ENCODE data around the gene ARIH2. TPM values are rescaled to one million over a fixed set of nuclear protein-coding genes. Genes with fewer than 3 reads are reported as not detected.
"Not testable (repeated sequence)": the region's sequence is repeated elsewhere in the genome, so short reads cannot be mapped to it uniquely, and the experiment has no call there.

The ARIH2 gene
- polyA plus RNA-seq (ENCODE audit: insufficient read length in 4 of 4): 10 to 100 TPM; 57.0 to 99.7 (median 78.8) TPM

GRCh38 chr3:48918388-48919214, at the start of gene ARIH2:
TSS of gene ARIH2 (plus strand) at chr3:48918842. CDS start at chr3:48927559, 8,717 bp downstream.
- peak; percentile 86 to 93 (median 92) for DNase-seq (ENCODE audit: low read depth in 4 of 4, low spot score in 2 of 4)

- DNase-seq (ENCODE audit: low read depth in 4 of 4, low spot score in 2 of 4): no peak
Observed at GRCh38 chr3:48877671-48878070, 41.0 kb upstream of the ARIH2 start.

GRCh38 chr3:48879307-48879993, 39.2 kb upstream of the ARIH2 start:
- no peak for DNase-seq (ENCODE audit: low read depth in 4 of 4, low spot score in 2 of 4)

- no peak for DNase-seq (ENCODE audit: low read depth in 4 of 4, low spot score in 2 of 4)
Observed at GRCh38 chr3:48879994-48880377, 38.7 kb upstream of the ARIH2 start.

GRCh38 chr3:48881006-48881405, 37.6 kb upstream of the ARIH2 start:
- DNase-seq (ENCODE audit: low read depth in 4 of 4, low spot score in 2 of 4): no peak

- DNase-seq (ENCODE audit: low read depth in 4 of 4, low spot score in 2 of 4): no peak
Observed at GRCh38 chr3:48881652-48882114, 37.0 kb upstream of the ARIH2 start.

- no peak for DNase-seq (ENCODE audit: low read depth in 4 of 4, low spot score in 2 of 4)
Observed at GRCh38 chr3:48885753-48886152, 32.9 kb upstream of the ARIH2 start.

- no peak for DNase-seq (ENCODE audit: low read depth in 4 of 4, low spot score in 2 of 4)
Observed at GRCh38 chr3:48891606-48892005, 27.0 kb upstream of the ARIH2 start.

GRCh38 chr3:48894516-48894915, 24.1 kb upstream of the ARIH2 start:
- no peak for DNase-seq (ENCODE audit: low read depth in 4 of 4, low spot score in 2 of 4)

- DNase-seq (ENCODE audit: low read depth in 4 of 4, low spot score in 2 of 4): no peak
Observed at GRCh38 chr3:48896936-48897335, 21.7 kb upstream of the ARIH2 start.

- no peak for DNase-seq (ENCODE audit: low read depth in 4 of 4, low spot score in 2 of 4)
Observed at GRCh38 chr3:48897460-48898376, 20.9 kb upstream of the ARIH2 start.

GRCh38 chr3:48898383-48899234, 20.0 kb upstream of the ARIH2 start, which contains the start of gene SLC25A20:
TSS of gene SLC25A20 (minus strand) at chr3:48898882. CDS start at chr3:48898794, 88 bp downstream.
- peak in 3 of 4 donors; percentile 23 to 61 (median 61) for DNase-seq (ENCODE audit: low read depth in 4 of 4, low spot score in 2 of 4)

GRCh38 chr3:48899273-48899672, 19.4 kb upstream of the ARIH2 start:
- no peak for DNase-seq (ENCODE audit: low read depth in 4 of 4, low spot score in 2 of 4)

GRCh38 chr3:48907026-48907425, 11.6 kb upstream of the ARIH2 start:
- not testable (repeated sequence) for DNase-seq (ENCODE audit: low read depth in 4 of 4, low spot score in 2 of 4)

GRCh38 chr3:48915296-48915695, 3.3 kb upstream of the ARIH2 start:
- no peak for DNase-seq (ENCODE audit: low read depth in 4 of 4, low spot score in 2 of 4)

- DNase-seq (ENCODE audit: low read depth in 4 of 4, low spot score in 2 of 4): peak in 2 of 4 donors; percentile 21 to 45
Observed at GRCh38 chr3:48919215-48920138, 835 bp downstream of the ARIH2 start.

- DNase-seq (ENCODE audit: low read depth in 4 of 4, low spot score in 2 of 4): no peak
Observed at GRCh38 chr3:48926425-48927392, 8.1 kb downstream of the ARIH2 start.

All from left renal cortex interstitium (tissue), 4 donors.